NCI-H748 (cell line): ENCODE measurements around the gene PLAAT3.
"Not testable (repeated sequence)": the region's sequence is repeated elsewhere in the genome, so short reads cannot be mapped to it uniquely, and the experiment has no call there.

Experiments used
- DNase-seq: peaks from one replicate; lab custom pipeline; 2025; ENCODE audit not compliant: unreplicated experiment; lab: John Stamatoyannopoulos, UW

Gene PLAAT3

DNA sequence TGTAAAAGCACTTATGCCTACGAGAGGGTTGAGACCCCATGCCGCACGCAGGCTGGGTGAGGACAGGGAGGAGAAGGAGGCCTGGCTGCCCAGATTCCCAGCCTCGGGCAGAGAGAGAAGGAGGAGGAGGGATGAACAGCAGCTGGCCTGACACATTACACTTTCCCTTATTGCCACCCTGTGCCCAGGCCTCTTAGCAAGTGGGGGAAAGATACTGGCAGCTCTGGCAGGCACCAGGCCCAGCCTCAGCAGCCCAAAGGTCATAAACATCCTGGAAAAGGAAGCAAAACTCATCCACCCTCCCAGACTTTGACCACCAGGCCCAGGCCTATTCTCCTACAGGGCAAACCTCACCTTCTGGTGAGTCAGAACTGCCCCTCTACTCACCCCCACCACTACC is 4.7 kb downstream of the PLAAT3 start:
- DNase-seq, result no peak

DNA sequence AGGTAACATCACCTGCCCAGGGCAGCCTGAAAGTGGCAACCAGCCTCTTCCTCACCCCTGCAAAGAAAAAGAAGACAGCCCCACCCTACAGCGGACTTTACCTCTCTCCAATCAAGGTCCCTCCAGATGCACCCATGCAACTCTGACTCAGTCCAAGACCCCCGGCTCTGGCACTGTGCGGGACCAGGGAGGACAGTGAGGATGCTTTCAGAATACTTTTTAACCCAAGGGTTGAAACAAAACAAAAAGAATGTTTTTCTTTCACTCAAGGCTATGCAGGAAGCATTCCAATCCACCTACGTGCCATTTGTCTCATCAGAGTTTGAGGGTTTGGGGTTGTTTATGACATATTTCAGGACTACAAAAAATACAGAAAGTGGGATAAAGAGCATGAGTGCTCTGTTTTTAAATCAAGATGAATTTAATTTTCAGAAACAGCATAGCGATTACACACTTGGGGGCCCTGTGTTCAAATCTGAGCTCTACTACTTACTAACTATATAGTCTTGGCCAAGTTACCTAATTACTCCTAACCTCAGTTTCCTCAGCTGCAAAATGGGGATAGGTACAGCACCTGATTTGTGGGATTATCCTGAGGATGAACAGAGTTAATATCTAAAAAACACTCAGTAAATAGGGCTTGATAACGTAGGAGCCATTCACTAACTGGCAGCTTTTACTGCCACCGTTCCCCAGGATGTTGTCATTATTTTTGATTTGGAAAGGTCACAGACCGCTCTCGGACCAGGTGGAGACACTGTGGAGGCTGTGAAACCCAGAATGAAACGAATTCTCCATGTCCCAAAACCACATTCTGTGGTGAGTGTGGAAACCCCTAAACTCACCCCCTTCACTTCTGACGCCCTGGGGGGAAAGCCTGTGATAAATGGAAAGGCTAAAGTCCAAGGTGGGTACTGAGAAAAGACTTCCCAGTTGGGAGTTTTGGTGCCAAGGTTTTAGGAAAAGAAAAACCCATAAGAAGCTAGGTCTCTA is 5.6 kb downstream of the PLAAT3 start:
- DNase-seq, result no peak

DNA sequence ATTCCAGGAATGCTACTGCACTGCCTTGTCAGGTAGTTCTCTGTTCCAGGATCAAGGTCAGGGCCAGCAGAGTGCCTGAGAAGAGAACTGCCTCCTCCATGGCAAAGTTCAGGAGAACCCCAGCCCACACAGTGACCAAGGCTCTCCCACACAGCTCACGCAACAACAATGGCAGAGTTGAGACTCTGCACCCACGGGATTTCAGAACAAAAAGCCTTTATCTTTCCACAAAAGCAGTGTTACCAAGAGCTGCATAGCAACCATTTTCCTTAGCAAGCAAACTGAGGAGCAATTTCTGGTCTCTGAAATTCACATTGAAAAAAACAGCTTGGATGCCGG is 11.1 kb downstream of the PLAAT3 start:
- DNase-seq, result peak; percentile 28

GRCh38 chr11:63602290-63603179 is 11.7 kb downstream of the PLAAT3 start:
- not testable (repeated sequence) for DNase-seq

GRCh38 chr11:63599211-63600122 is 14.8 kb downstream of the PLAAT3 start:
- DNase-seq, result no peak

GRCh38 chr11:63598556-63598955 is 15.7 kb downstream of the PLAAT3 start:
- no peak for DNase-seq

- no peak for DNase-seq
These were observed 18.9 kb downstream of the PLAAT3 start for GRCh38 chr11:63595296-63595695.

DNA sequence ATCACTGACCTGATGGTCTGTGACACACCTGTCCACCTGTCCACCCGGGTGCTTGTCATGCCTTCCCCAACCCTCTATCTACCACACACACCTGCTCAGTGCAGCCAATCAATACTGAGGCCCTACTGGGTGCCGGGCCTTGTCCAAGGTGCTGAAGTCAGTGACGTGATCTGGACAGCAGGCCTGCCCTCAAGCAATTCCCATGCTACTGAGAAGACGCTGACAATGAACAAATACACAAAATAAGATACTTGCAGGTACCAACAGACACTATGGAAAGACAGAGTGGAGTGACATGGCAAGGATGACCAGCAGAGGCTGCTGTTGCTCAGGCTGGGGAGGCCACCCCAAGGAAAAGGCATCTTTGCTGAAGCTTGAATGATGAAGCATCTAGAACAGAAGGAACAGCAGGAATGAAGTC is 21.2 kb downstream of the PLAAT3 start:
- peak; percentile 33 for DNase-seq

- DNase-seq, result no peak
These were observed 24.0 kb downstream of the PLAAT3 start for GRCh38 chr11:63590024-63590788.

DNA sequence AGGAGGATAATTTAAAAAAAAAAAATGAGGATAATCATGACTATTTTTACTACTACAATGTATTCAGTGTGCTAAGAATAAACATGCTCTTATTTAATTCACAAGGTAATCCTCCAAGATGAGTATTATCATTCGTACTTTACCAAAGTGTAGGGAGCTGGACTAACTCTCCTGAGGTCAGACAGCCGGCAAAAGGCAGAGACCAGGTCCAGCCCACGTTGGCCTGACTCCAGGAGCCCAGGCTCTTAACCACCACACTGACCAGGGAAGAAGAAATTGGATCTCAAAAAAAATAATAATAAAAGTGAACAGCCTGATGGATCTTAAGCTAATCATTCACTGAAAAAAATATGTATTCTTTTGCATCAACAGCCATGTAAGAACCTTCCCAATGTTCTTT is 25.2 kb downstream of the PLAAT3 start:
- no peak for DNase-seq

DNA sequence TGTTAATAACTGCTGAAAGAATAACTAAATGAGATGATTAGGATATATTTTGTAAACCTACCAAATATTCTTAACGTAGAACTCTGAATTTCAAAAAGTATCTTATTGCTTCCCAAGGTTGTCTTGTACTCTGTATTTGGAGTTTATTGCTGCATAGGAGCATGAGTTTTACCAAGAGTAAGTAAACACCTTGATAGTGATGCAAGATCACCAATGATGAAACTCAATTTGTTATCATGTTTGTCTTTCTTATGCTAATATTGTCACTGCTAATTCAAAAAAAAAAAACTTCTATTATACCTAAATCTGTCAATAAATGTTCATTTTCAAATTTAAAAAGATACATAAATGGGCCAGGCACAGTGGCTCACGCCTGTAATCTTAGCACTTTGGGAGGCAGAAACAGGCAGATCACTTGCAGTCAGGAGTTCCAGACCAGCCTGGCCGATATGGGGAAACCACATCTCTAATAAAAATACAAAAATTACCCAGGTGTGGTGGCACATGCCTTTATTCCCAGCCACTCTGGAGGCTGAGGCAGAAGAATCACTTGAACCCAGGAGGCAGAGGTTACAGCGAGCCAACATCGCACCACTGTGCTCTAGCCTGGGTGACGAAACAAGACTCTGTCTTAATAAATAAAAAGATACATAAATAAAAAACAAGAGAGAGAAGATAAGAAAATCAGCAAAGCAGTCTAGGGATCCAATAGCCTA is 27.6 kb downstream of the PLAAT3 start:
- DNase-seq, result no peak

- DNase-seq, result no peak
These were observed 30.9 kb downstream of the PLAAT3 start for GRCh38 chr11:63583357-63583677.

- DNase-seq, result not testable (repeated sequence)
These were observed 33.0 kb downstream of the PLAAT3 start for GRCh38 chr11:63581224-63581623.

DNA sequence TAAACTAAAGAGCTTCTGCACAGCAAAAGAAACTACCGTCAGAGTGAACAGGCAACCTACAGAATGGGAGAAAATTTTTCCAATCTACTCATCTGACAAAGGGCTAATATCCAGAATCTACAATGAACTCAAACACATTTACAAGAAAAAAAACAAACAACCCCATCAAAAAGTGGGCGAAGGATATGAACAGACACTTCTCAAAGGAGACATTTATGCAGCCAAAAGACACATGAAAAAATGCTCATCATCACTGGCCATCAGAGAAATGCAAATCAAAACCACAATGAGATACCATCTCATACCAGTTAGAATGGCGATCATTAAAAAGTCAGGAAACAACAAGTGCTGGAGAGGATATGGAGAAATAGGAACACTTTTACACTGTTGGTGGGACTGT is 35.4 kb downstream of the PLAAT3 start:
- not testable (repeated sequence) for DNase-seq

DNA sequence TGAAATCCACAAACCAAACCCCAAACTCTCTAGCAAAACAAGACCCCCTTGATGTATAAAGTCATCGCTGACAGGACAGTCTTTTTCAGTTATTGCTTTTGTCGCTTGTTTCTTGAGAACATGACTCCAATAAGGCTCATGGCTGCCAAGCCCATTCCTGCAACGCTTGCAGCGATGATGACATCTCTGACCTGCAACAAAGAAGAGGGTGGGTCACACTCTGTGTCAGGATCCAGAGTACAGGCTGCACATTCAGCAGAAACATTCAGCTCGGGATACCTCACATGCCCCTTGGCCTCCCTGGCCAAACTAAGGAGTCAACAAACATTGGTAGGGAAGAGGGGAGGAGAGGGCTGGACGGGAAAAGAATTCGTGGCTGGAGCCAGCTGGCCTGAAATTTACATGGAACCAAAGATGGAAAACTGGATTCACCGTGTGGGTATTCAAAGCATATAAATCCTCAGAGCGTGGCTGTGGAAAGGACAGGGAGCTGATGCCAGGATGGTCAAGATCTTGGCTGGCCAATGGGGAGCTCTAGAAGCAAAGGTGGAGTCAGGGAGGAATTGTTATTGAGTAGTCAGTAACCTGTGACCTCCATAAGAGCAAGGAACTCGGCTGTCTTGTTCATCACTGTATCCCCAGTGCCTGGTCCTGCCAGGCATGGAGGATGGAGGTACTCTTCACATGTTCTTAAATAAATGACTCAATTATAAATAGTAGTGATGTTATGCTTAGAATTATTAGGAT is 39.2 kb downstream of the PLAAT3 start:
- DNase-seq, result no peak

DNA sequence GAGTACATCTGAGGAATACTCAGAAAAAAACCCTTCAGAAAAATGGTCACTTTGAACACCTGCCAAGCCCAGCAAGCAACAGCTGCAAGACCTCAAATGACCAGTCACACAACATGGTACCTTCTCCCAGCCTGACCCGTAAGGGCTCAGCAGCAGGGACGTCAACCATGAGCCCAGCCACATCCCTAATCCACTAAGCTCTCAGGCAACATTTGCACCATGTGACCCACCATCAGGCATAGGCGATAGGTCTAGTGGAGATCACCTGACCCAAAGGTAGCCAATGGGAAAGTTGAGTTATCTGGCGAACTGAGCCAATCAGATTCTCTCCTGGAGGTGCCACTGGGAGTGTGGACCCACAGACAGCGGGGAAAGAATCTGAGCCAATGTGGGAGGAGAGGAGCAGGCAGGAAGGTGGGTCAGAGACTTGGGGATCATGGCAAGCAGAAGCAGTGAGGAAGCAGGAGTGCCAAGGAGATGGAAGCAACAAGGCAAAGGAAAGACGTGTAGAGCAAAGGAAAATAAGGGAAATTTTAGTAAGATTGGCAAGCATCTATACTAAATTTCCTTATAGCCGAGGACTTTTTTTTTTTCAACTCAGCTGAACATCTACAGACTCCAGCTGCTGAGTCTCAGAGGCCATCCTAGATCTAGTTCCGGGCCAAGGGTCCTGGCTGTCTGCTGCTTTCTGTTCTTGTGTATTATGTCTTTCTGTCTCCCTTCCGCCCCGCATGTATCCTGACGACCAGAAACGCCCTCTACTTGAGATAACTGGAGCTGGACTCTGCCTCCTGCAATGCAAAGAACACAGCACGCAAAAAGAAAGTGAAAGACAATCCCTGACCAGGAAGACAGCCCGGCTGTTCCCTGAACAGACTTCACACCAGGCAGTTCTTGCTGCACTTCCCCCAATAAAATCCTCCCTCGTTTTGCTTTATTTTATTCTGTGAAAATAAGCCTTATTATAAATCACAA is 40.1 kb downstream of the PLAAT3 start:
- no peak for DNase-seq

- no peak for DNase-seq
These were observed 42.1 kb downstream of the PLAAT3 start for GRCh38 chr11:63572026-63572688.
